Chondrocyte (in vitro differentiated cells): Measurements from ENCODE around the gene GPRC5B. TPM values are rescaled to one million over a fixed set of nuclear protein-coding genes. Genes with fewer than 3 reads are reported as not detected.

Source experiments
- DNase-seq: peaks from one replicate; pipeline ENCODE4 v3.0.0; 2021; ENCODE audit warnings: mixed read lengths, low spot score
- H3K27ac Mint-ChIP-seq: one replicate; pipeline ENCODE4 v1.8.0; 2021; ENCODE audit warnings: mild to moderate bottlenecking, moderate library complexity, mixed read lengths; ENCODE audit not compliant: unreplicated experiment
- H3K27me3 Mint-ChIP-seq: 2 replicates; pipeline ENCODE4 v1.8.0; 2021; ENCODE audit warnings: low read depth, mixed read lengths
- H3K36me3 Mint-ChIP-seq: 2 replicates; pipeline ENCODE4 v1.8.0; 2021; ENCODE audit warnings: low read depth, mixed read lengths
- H3K4me1 Mint-ChIP-seq: 2 replicates; pipeline ENCODE4 v1.8.0; 2021; ENCODE audit warnings: low read depth, mild to moderate bottlenecking, mixed read lengths
- H3K4me3 Mint-ChIP-seq: one replicate; pipeline ENCODE4 v1.8.0; 2021; ENCODE audit warnings: mild to moderate bottlenecking, moderate library complexity, mixed read lengths; ENCODE audit not compliant: unreplicated experiment
- H3K9me3 Mint-ChIP-seq: 2 replicates; pipeline ENCODE4 v1.8.0; 2021; ENCODE audit warnings: low read depth, mixed read lengths
- total RNA-seq: library from RNA; stranded (reverse); gene quantifications from 3 replicates; pipeline ENCODE4 v1.2.1, GENCODE V29; 2021
- TF ChIP-seq, protein P1 (sequence below): fragments of 200-600 bp; sonication (generic); IDR thresholded peaks from 2 replicates; pipeline ENCODE4 v1.5.0; 2021; ENCODE audit warnings: antibody characterized with exemption, mild to moderate bottlenecking, moderate library complexity

GPRC5B gene
- total RNA-seq, 1 donor from 2014 or later, result 2.2 TPM

GRCh38 chr16:19913340-19913645 lies 28.6 kb upstream of the GPRC5B start:
- no peaks in the 10 kb centered on the region for H3K9me3 Mint-ChIP-seq
- no peak for DNase-seq

GRCh38 chr16:19912455-19913339 lies 28.0 kb upstream of the GPRC5B start:
- Mint-ChIP-seq H3K27ac (no peak overlapping the region), H3K9me3 (no peaks in the 10 kb centered on the region), H3K4me1 (no peaks in the 10 kb centered on the region), H3K27me3 (no peaks in the 10 kb centered on the region), H3K36me3 (no peaks in the 10 kb centered on the region), H3K4me3 (no peak overlapping the region)
- TF ChIP-seq, protein P1, sequence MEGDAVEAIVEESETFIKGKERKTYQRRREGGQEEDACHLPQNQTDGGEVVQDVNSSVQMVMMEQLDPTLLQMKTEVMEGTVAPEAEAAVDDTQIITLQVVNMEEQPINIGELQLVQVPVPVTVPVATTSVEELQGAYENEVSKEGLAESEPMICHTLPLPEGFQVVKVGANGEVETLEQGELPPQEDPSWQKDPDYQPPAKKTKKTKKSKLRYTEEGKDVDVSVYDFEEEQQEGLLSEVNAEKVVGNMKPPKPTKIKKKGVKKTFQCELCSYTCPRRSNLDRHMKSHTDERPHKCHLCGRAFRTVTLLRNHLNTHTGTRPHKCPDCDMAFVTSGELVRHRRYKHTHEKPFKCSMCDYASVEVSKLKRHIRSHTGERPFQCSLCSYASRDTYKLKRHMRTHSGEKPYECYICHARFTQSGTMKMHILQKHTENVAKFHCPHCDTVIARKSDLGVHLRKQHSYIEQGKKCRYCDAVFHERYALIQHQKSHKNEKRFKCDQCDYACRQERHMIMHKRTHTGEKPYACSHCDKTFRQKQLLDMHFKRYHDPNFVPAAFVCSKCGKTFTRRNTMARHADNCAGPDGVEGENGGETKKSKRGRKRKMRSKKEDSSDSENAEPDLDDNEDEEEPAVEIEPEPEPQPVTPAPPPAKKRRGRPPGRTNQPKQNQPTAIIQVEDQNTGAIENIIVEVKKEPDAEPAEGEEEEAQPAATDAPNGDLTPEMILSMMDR, result no peak
- DNase-seq, result no peak

More at GRCh38 chr16:19913340-19913645, 28.6 kb upstream of the GPRC5B start:
- Mint-ChIP-seq H3K27ac (no peak overlapping the region), H3K27me3 (no peaks in the 10 kb centered on the region), H3K4me1 (no peaks in the 10 kb centered on the region), H3K36me3 (no peaks in the 10 kb centered on the region), H3K4me3 (no peak overlapping the region)
- TF ChIP-seq, protein P1, result no peak

DNA sequence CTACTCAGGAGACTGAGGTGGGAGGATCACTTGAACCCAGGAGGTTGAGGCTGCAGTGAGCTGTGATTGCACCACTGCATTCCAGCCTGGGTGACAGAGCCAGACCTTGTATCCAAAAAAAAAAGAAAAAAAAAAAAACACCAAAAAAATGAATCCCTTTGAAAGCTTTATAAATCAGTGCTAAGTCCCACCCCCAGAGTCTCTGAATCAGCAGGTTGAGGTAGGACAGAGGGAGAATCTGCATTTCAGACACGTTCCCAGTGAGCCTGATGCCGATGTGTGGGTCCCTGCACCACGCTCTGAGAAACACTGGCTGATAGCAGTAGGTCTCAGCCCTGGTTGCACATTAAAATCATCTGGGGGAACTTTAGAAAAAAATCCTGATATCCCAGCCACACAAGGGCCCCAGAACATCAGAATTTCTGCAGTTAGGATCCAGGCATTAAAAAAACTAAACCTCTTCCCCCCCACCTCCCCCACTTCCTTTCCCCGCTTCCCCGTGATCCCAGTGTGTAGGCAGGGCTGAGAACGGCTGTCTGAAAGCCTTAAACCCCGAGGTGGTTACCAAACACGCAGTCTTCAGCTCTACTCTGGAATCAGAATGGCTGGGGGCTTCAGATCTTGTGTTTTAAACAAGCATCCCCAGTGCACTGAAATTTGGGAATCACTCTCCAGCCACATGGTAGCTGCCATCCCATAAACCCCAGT lies 27.3 kb upstream of the GPRC5B start:
- no peak overlapping the region for H3K27ac Mint-ChIP-seq
- no peaks in the 10 kb centered on the region for H3K4me1 Mint-ChIP-seq
- no peaks in the 10 kb centered on the region for H3K9me3 Mint-ChIP-seq
- no peaks in the 10 kb centered on the region for H3K27me3 Mint-ChIP-seq
- no peak overlapping the region for H3K4me3 Mint-ChIP-seq
- TF ChIP-seq, protein P1, result no peak
- DNase-seq, result no peak
- no peaks in the 10 kb centered on the region for H3K36me3 Mint-ChIP-seq

DNA sequence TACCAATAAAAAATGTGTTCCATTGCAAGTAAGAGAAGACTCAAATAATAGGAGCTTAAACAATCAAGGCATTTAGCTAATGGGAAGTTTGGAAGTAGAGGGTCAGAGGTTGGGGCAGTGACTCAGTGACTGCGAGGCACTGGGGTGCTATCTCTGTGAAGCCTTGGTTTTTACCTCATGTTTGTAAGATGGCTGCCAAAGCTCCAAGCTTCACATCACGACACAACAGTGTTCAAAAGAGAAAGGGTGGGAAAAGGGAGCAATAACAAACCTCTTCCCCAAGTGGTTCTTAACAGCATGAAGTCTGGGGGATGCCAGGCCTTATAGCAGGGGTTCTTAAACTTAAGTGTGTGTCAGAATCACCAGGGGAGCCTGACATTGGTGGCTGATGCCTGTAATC lies 26.6 kb upstream of the GPRC5B start:
- no peak overlapping the region for H3K27ac Mint-ChIP-seq
- no peak overlapping the region for H3K4me3 Mint-ChIP-seq
- no peaks in the 10 kb centered on the region for H3K27me3 Mint-ChIP-seq
- TF ChIP-seq, protein P1, result no peak
- no peaks in the 10 kb centered on the region for H3K9me3 Mint-ChIP-seq
- no peaks in the 10 kb centered on the region for H3K4me1 Mint-ChIP-seq
- H3K36me3 Mint-ChIP-seq, result no peaks in the 10 kb centered on the region
- no peak for DNase-seq

DNA sequence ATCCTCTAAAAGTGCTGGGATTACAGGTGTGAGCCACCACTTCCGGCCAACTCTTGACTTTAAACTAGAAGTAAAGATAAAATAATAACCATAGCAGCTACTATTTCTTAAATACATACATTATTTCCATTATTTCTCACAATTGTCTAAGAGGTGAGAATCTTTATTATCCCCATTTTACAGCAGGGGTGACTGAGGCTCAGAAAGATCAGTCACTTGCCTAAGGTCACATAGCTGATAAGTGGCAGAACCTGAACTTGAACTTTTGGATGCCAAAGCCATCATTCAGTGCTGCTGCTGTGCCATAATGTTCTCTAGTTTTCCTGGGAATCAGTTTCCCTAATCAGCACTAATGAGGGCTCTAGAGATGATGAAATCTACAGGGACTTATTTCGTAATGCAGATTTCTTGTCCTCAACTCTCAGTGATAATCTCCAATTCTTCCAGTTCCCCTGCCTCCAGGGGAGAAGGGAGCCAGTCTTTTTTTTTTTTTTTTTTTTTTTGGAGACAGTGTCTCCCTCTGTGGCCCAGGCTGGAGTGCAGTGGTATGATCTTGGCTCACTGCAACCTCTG lies 25.2 kb upstream of the GPRC5B start:
- TF ChIP-seq, protein P1, result no peak
- Mint-ChIP-seq H3K4me3 (no peak overlapping the region), H3K9me3 (no peaks in the 10 kb centered on the region), H3K36me3 (no peaks in the 10 kb centered on the region), H3K27ac (no peak overlapping the region), H3K27me3 (peaks cover 4% of the 10 kb centered on the region), H3K4me1 (no peaks in the 10 kb centered on the region)
- no peak for DNase-seq
